Forelimb muscle (tissue), 1 donor: ENCODE results near the gene ENTPD6. TPM values are rescaled to one million over a fixed set of nuclear protein-coding genes. Genes with fewer than 3 reads are reported as not detected.

Experiments used
- DNase-seq: peaks from one replicate; pipeline ENCODE4 v3.0.0-alpha.2; 2013; ENCODE audit warnings: low read depth
- polyA plus RNA-seq: library from polyadenylated mRNA; unstranded; fragments of 120-200 nt; gene quantifications from one replicate; pipeline ENCODE4 v1.2.1, GENCODE V29; 2013; ENCODE audit not compliant: insufficient read length

Gene ENTPD6
- polyA plus RNA-seq, 1 donor, result 36.0 TPM

DNA sequence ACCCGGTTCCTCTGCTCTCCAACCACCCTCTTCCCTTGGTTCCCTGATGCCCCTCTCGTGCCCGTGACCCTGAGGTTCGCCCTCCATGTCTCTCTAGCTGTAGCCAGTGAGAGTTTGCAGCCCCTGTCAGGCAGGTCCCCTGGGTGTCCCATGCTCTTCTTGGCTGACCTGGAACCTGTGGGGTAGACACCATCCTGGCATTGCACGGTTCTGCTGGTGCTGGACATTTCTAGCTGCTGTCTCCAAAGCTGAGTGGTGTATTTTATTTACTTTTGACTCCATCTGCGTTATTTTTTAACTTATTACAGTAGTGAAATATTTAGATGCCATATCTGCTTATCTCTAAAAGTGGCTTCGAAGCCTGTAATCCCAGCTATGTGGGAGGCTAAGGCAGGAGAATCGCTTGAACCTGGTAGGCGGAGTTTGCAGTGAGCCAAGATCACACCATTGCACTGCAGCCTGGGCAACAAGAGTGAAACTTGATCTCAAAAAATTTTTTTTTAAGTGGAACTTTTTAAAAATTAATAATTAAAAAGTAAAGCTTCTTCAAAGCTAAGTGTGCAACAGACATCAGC is 12.5 kb downstream of the ENTPD6 start:
- DNase-seq, result no peak

DNA sequence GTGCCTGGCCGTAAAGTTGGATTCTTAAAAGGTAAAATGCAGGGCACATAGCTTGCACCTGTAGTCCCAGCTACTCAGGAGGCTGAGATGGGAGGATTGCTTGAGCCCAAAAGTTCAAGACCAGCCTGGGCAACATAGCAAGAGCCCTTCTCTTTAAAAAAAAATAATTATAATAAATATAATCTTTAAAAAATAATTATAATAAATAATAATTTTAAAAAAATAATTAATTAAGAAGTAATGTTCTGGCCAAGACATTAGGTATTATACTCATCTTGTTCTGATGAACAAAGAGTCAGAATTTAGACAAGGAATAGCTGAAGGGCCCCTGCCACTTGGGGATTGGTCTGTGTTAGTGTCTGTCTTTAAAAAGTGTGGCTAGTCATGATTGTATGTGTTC is 13.9 kb downstream of the ENTPD6 start:
- no peak for DNase-seq

DNA sequence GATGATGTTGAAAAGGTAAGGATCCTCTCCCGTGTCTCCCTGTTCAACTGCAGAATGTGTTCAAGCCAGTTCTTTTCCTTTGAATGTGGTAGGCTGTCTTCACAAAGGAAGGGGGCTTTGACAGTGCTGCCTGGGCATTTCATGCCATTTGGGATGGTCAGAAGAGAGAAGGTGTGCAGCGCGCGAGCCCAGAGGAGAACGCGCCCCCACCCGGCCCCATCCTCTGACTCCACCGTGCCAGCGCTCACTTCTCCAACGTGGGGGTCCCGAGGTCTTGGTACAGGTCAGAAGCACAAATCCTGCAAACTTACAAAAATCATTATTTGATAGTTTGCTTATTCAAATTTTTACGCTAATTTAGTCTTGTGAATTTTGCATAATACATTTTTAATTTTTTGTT is 14.4 kb downstream of the ENTPD6 start:
- DNase-seq, result no peak

DNA sequence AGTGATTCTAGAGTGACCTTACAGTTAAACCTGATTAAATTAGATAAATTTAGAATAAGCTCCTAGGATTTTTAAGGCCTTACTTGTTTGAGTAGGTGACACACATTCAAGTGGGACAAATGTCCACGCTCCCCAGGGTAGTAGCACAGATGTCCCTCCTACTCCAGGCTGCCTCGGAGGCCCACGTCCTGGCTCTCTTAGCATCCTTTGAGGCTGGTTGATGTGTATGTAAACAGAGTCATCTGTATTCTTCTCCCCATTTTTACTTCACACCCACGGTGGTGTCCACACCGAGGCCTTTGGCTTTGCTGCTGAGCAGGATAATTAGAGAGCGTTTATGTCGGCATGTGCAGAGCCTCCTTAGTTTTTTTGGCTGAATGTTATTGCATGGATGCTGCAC is 15.8 kb downstream of the ENTPD6 start:
- DNase-seq, result no peak

DNA sequence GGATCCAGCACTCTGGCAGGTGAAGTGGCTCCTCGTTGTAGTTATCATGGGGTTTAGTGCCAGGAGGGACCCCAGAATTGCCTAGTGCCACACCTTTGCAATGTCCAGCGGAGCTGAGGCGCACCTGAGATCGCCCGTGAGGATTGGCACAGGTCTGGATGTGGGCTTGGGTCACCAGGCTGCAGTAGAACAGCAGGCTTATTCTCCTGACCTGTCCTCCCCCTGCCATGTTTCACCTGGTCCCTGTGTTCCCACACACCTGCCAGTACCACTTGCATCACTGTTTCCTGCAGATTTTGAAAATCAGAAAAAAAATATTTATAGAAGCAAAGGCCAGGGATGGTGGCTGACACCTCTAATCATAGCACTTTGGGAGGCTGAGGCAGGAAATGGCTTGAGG is 16.7 kb downstream of the ENTPD6 start:
- DNase-seq, result no peak

DNA sequence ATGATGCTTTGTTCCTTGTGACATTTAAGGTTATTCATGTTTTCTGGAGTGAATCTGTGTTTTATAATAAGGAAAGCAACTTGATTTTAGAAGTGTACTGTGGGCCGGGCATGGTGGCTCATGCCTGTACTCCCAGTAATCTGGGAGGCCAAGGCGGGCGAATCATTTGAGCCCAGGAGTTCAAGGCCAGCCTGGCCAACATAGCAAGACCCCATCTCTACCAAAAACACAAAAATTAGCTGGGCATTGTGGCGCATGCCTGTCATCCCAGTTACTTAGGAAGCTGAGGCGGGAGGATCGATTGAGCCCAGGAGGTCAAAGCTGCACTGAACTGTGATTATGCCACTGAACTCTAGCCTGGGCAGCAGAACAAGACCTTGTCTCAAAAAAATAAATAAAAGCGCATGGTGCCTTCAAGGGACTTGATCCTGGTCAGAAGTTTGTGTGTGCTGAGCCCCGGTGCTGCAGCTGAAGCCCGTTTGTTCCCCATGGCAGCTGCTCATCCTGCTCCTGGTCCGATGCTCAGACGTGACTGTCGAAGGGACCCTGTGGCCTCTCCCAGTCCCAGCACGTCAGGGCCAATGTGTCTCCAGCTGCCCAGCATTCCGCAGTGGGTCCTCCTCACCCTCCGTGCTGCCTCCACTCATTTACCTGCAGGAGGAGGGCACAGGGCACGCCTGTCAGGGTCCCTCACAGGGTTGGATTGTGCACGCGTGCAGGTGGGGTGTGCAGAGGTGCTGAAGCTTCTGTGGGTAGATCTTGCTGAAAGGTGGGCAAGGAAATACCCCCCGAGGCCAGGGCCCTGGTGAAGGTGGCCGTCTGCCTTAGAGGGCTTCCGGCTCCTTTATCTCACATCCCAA is 18.3 kb downstream of the ENTPD6 start:
- DNase-seq, result no peak

DNA sequence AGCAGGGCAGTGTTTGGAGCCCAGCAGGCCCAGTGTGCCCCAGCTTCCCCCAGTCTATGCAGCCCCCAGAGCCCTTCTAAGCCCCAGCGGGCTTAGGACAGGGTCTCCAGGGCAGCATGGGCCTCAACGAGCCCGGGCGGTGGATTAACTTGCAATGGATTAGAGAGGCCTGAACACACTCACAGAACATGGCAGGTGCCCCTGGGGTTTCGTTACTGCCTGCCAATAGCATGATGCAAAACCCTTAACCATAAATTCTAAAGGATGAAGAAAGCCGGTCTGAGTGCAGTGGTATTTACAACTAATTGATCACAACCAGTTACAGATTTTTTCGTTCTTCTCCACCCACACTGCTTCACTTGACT is 18.9 kb downstream of the ENTPD6 start:
- no peak for DNase-seq

DNA sequence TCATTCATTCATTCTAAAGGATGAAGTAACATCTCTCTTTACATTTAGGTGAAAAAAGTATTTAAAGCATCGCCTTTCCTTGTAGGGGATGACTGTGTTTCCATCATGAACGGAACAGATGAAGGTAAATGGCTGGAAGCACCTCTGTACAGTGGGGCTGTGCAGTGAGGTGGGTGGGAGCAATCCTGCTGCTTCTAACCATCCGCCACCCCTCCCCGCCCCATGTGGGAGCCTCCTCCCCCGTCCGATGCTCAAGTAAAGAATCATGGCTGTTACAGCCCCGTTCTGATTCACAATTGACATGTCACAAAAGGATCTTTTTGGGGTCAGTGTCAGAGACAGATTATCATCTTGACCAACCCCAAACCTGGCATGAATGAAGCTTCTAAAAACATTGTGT is 19.3 kb downstream of the ENTPD6 start:
- no peak for DNase-seq

DNA sequence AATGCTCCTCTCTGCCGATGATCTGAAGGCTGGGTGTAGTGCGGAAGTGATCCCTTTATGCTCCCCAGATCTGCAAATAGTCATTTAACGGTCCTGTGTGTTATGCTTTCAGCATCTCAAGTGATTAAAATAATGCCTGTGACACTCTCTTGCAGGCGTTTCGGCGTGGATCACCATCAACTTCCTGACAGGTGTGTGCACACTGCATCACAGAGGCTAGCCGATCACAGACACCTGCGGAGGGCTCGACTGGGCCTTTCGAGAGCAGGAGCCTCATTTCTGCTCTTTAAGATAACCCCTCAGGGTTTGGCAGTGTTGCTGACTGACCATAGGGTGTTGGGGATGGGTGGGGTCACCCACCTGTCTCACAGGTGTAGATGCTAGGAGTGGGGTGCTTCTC is 20.0 kb downstream of the ENTPD6 start:
- DNase-seq, result no peak

DNA sequence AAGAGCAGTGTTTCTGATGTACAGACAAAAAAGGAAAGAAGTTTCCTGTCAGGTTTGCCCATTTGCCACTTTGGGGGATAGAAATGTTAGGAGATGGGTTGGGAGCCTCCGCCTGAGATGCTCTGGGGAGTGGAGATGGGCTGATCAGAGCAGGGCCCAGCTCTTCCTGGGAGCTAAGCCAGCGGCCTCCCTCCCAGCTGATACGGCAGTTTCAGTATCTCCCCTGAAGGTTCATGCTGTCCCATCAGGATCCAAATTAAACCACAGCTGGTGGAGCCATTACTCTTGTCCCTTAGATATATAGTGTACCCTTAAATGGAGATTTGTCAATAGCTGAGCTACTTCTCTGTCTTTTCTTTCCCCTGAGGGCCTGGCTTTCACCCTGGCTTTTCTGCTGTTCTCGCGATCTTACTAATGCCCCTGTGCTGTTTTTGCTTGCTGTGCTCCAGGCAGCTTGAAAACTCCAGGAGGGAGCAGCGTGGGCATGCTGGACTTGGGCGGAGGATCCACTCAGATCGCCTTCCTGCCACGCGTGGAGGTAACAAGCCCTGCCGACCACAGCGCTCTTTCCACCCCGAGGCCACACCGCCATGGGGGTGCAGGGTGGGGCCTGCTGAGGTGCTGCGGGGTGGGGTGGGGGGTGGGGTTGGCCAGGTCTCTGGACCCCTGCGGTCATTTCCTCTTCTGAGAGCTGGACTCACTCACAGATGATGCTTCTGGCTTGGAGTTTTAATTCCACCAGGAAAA is 20.9 kb downstream of the ENTPD6 start:
- DNase-seq, result no peak

DNA sequence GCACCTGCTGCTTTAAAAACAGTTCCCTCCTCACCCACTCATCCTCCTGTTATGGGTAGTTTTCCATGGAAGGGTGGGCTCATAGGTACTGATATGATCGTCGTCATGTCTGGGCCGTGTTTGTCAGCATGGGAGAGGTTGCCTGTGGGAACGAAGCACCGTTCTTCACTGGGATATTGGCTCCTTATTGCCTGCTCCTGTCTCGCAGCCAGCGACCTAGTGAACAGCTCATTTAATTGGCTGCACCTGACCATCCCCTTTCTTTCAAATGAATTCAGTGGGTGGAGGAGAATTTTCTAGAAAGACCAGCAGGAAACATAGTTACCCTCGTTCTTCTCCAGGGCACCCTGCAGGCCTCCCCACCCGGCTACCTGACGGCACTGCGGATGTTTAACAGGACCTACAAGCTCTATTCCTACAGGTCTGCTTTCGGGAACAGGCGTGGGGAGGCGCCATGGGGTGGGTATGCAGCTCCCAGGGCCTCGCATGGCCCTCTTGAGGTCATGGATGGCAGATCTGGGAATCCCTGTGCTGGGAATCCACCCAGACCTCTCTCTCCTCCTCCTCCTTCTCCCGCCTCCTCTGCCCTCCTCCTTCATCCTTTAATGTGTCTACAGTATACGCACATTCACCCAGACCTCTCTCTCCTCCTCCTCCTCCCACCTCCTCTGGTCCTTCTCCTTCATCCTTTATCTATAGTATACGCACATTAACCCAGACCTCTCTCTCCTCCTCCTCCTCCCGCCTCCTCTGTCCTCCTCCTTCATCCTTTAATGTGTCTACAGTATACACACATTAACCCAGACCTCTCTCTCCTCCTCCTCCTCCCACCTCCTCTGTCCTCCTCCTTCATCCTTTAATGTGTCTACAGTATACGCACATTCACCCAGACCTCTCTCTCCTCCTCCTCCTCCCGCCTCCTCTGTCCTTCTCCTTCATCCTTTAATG is 21.9 kb downstream of the ENTPD6 start:
- DNase-seq, result no peak

DNA sequence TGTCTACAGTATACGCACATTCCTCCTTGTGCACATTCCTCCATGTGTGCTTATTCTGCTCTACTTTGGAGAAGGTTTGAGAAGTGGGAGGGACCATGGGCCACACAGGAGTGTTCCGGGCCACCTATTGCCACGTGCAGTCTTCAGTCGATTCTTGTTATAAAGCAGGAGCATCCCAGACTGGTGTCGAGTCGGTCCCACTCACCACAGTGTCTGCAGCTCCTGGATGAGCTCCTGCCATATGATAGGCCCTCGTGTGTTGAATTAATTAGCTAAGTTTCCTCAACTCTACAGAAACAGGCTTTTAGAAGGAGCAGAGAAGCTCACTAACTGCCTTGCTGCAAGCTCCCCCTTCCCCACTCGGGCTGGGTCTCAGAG is 22.6 kb downstream of the ENTPD6 start:
- DNase-seq, result no peak

DNA sequence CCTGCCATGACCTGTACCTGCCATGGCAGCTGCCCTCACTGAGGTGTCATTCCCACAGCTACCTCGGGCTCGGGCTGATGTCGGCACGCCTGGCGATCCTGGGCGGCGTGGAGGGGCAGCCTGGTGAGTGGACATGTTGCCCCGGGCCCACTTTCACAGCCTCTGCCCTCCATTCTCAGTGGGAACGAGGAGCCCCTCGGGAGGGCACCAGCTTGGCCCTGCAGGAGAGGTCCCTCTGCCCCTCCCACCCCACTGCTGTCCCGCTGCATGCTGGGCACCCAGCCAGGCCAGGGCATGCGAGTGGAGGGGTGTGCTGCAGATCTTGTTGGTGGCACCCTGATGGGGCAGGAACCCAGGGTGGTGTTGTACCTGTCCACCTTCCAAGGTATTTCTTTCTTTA is 23.0 kb downstream of the ENTPD6 start:
- no peak for DNase-seq

DNA sequence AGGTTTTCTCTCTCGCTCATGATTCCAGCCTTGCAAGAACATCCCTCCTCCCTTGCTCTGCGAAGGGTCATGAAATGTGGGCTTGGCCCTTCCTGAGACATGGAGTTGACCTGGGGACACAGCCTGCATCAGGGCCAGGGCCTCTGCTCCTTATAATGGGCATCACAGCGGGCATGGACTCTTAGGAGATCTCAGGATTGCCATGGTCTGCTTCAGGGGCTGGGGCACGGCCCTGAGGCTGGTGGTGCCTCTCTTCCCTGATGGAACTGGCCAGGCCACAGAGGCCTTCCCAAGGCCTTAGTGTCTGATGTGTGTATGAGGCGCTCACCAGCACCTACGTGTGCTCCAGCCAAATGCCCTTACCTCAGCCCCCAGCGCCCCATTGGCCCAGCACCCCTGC is 23.9 kb downstream of the ENTPD6 start:
- DNase-seq, result no peak

DNA sequence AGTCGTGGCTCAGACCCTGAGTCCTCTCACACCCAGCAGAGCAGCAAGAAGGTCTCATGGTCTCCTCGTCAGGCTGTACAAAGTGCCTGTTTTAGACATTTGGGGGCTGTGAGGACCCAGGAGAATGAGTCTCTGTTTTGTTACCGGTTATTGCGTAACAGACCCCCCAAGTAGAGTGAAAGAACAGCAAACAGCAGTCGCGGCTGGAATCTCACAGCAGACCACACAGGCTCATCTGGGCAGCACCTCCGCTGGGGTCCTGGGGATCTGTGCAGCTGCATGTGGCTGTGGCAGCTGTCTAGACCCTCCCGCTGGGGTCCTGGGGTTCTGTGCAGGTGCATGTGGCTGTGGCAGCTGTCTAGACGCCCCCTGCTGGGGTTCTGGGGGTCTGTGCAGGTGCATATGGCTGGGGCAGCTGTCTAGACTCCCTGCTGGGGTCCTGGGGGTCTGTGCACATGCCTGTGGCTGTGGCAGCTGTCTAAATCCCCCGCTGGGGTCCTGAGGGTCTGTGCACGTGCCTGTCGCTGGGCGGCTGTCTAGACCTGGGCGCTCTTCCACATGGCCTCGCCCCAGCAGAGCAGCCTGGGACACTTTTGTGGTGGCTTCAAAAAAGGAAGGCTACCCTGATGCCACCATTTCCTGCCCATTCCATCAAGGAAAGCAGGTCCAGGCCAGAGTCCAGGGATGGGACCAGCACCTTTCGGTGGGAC is 24.7 kb downstream of the ENTPD6 start:
- no peak for DNase-seq

DNA sequence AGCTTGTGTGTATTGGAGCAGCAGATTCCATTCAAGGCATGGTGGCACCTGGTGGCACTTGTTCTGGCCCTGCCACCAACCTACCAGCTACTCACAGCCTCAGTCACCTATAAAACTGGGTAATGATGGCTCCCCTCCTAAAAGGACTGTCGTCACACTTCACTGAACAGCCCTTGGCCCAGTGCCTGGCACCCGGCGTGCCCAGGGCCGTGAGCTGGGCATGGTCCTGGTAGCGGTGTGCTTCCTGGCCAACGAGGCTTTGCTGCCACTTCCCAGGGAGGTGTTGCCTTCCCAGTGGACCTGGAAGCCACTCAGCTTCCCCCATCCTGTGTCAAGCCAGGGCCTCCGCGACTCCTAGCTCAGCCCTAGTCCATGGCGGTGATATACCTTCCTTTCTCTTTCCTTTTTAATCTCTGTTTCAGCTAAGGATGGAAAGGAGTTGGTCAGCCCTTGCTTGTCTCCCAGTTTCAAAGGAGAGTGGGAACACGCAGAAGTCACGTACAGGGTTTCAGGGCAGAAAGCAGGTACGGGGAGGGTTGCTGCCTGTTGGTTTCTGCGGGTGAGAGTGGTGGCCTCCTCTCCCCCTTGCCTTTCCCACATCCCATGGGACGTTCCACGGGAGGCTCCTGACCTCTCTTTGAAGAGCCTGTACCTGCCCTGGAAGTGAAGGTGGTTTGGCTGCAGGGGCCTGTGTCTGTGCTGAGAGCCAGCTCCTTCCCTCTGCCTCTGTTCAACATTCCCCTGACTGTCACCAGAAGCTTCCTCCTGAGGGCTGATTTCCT is 25.5 kb downstream of the ENTPD6 start:
- DNase-seq, result no peak

DNA sequence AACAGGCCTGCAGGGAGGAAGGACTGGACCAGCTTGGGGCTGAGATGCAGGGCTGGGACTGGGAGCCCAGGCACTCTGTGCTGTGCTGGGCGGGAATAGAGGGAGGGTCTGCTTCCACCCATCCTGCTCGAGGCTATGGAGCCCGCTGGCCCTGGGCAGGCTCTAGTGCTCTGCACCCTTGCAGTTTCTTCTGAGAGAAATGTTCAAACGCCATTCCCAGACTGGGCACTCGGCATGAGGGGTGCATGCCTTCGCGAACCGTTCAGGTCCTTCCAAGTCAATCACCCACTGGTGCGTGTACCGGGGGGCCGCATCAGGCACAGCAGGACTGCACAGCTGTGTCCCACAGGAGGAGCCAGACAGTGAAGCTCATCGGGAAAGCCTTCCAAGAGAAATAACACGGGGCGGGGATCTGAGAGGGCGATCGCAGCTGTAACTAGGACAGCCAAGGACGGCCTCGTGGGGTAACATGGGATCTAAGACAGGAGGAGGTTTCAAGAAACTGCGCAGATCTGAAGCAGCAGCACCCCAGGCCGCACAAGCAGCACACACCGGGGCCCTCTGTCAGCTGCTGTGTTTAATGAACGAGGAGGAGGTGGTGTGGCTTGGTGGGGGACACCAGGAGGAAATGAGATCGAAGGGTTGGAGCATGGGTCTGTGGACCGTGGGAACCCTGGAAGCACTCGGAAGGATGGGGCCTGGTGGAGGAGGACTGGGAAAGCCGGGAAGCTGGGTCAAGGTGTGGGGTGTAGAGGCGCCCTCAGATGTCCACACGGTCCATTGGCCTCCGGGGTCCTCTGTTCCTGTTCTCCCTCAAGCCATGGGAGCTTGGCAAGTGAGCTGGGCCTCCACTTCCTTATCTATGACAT is 26.3 kb downstream of the ENTPD6 start:
- DNase-seq, result peak; percentile 51

DNA sequence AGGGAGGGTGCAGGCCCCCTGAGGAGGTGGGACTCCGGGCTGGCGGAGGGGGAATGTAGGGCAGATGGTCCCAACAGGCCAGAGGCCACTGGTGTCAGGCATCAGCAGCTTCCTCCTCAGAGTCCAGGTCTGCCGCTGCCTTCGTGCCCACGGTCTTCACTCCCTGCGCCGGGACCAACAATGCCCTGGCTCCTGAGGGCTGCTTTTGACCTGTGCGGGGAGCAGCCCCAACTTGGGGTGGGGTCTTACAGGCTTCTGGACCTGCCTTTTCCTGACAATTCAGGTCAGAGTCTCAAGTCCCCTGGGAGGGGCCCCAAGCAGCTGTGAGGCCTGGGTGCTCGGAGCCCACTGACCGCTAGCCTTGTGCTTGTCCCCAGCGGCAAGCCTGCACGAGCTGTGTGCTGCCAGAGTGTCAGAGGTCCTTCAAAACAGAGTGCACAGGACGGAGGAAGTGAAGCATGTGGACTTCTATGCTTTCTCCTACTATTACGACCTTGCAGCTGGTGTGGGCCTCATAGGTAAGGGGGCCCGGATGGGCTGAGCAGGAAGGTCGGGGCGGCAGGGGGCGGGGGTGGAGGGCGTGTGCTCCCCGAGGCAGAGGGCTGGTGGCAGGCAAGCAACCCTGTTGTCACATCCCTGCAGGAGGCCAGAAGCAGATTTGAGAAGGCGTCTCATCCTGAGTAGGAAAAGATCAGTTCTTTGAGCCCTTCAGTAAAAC is 27.1 kb downstream of the ENTPD6 start:
- DNase-seq, result no peak

DNA sequence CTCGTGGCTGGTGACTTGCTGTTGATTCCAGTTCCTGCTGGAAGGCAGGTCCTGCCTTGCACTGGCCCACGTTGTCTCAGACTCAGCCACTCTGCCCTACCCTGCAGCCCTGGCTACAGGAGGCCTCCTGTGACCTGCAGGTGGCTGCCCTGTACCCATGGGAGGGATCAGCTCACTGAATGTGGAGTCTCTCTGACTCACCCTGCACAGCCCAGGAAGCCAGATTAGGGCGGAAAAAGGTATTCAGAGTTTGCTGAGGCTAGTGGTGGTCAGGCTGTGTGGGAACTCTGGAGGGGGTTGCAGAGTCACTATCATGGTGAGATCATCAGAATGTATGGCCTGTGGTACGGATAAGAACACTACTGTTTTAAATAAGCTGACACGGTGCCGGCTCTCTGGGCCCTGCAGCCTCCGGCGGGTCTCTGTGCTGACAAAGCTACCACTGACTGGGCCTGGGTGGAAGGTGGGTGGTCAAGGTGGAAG is 27.7 kb downstream of the ENTPD6 start:
- no peak for DNase-seq
